HEK293 (cell line): ENCODE measurements around the gene CRTC3.

Experiments used
- CTCF ChIA-PET: fragments of 350-600 bp; formaldehyde crosslinking; extraction: SDS; loops from one replicate; lab custom pipeline; 2021; ENCODE audit warnings: antibody characterized with exemption; lab: Yijun Ruan, JAX
- POLR2A ChIA-PET: fragments of 300-600 bp; formaldehyde crosslinking; extraction: SDS; loops from one replicate; lab custom pipeline; 2020; ENCODE audit warnings: antibody characterized with exemption, inconsistent platforms; lab: Yijun Ruan, JAX
- H3K27ac ChIP-seq: fragments of 200-500 bp; sonication (Bioruptor generic); 2 replicates; pipeline ENCODE4 v1.5.1; 2014; ENCODE audit warnings: low read depth, low read length, control low read depth, inconsistent platforms; ENCODE audit errors: extremely low read depth
- H3K36me3 ChIP-seq, 2 experiments: fragments of 200-500 bp in 1 of 2; sonication (Bioruptor generic) in 1 of 2; 1 replicate in 1 of 2; 2 replicates in 1 of 2; pipeline ENCODE4 v1.5.1; 2014 to 2017; ENCODE audit warnings: inconsistent platforms in 2 of 2, low read length in 2 of 2; ENCODE audit not compliant: control insufficient read depth in 2 of 2, insufficient read depth in 1 of 2
- H3K4me1 ChIP-seq: fragments of 200-500 bp; sonication (Bioruptor generic); 2 replicates; pipeline ENCODE4 v1.5.1; 2014; ENCODE audit warnings: mild to moderate bottlenecking, low read length, inconsistent platforms; ENCODE audit not compliant: control insufficient read depth, insufficient read depth
- H3K4me3 ChIP-seq: 2 replicates; pipeline ENCODE4 v1.5.1; 2011; ENCODE audit warnings: low read depth, mild to moderate bottlenecking, control low read depth, low read length, moderate library complexity
- H3K9me3 ChIP-seq: fragments of 200-500 bp; sonication (Bioruptor generic); 2 replicates; pipeline ENCODE4 v1.5.1; 2014; ENCODE audit warnings: low read depth, low read length, inconsistent platforms; ENCODE audit not compliant: control insufficient read depth, insufficient read depth
- BCL6B ChIP-seq: fragments of 450-650 bp; formaldehyde crosslinking; IDR thresholded peaks from 2 replicates; pipeline ENCODE4 v1.5.1; 2017; ENCODE audit warnings: missing biosample characterization, missing genetic modification characterization
- KLF1 ChIP-seq: fragments of 450-650 bp; formaldehyde crosslinking; IDR thresholded peaks from 2 replicates; pipeline ENCODE4 v1.5.1; 2016; ENCODE audit warnings: missing biosample characterization, missing genetic modification characterization
- SCRT1 ChIP-seq: fragments of 450-650 bp; formaldehyde crosslinking; IDR thresholded peaks from 2 replicates; pipeline ENCODE4 v1.5.1; 2016; ENCODE audit warnings: missing biosample characterization, missing genetic modification characterization, borderline replicate concordance
- SETDB1 ChIP-seq: IDR thresholded peaks from one replicate; pipeline ENCODE4 v1.6.1; 2017; ENCODE audit warnings: mild to moderate bottlenecking, low read length, moderate library complexity, mixed read lengths; ENCODE audit not compliant: insufficient read length
- SP2 ChIP-seq: fragments of 450-650 bp; formaldehyde crosslinking; IDR thresholded peaks from 2 replicates; pipeline ENCODE4 v1.5.1; 2016; ENCODE audit warnings: missing biosample characterization, missing genetic modification characterization
- ZBTB17 ChIP-seq: fragments of 450-650 bp; formaldehyde crosslinking; IDR thresholded peaks from 2 replicates; pipeline ENCODE4 v1.5.1; 2016; ENCODE audit warnings: missing biosample characterization, missing genetic modification characterization
- ZFP69B ChIP-seq: fragments of 450-650 bp; formaldehyde crosslinking; IDR thresholded peaks from 2 replicates; pipeline ENCODE4 v1.5.1; 2016; ENCODE audit warnings: missing biosample characterization, missing genetic modification characterization
- ZNF138 ChIP-seq: fragments of 450-650 bp; formaldehyde crosslinking; IDR thresholded peaks from 2 replicates; pipeline ENCODE4 v1.5.1; 2016; ENCODE audit warnings: missing biosample characterization, missing genetic modification characterization, borderline replicate concordance
- ZNF280D ChIP-seq: fragments of 450-650 bp; formaldehyde crosslinking; IDR thresholded peaks from 2 replicates; pipeline ENCODE4 v1.5.1; 2016; ENCODE audit warnings: missing biosample characterization, missing genetic modification characterization
- ZNF335 ChIP-seq: fragments of 450-650 bp; formaldehyde crosslinking; conservative IDR thresholded peaks from 2 replicates; pipeline ENCODE4 v1.5.1; 2016; ENCODE audit warnings: missing biosample characterization, missing genetic modification characterization
- ZNF350 ChIP-seq: fragments of 450-650 bp; formaldehyde crosslinking; IDR thresholded peaks from 2 replicates; pipeline ENCODE4 v1.5.0; 2017; ENCODE audit warnings: missing biosample characterization, mild to moderate bottlenecking, missing genetic modification characterization
- ZNF366 ChIP-seq: fragments of 450-650 bp; formaldehyde crosslinking; conservative IDR thresholded peaks from 2 replicates; pipeline ENCODE4 v1.5.1; 2016; ENCODE audit warnings: missing biosample characterization, missing genetic modification characterization
- ZNF391 ChIP-seq: fragments of 450-650 bp; formaldehyde crosslinking; IDR thresholded peaks from 2 replicates; pipeline ENCODE4 v1.5.1; 2016; ENCODE audit warnings: low read depth, missing biosample characterization, missing genetic modification characterization, borderline replicate concordance
- ZNF426 ChIP-seq: fragments of 450-650 bp; formaldehyde crosslinking; IDR thresholded peaks from 2 replicates; pipeline ENCODE4 v1.5.1; 2017; ENCODE audit warnings: missing biosample characterization, missing genetic modification characterization, mild to moderate bottlenecking, inconsistent platforms, moderate library complexity
- ZNF501 ChIP-seq: fragments of 450-650 bp; formaldehyde crosslinking; IDR thresholded peaks from 2 replicates; pipeline ENCODE4 v1.5.1; 2016; ENCODE audit warnings: missing biosample characterization, missing genetic modification characterization
- ZNF510 ChIP-seq: fragments of 450-650 bp; formaldehyde crosslinking; IDR thresholded peaks from 2 replicates; pipeline ENCODE4 v1.5.1; 2018; ENCODE audit warnings: mild to moderate bottlenecking, missing genetic modification characterization, missing biosample characterization; ENCODE audit not compliant: insufficient replicate concordance
- ZNF530 ChIP-seq: fragments of 450-650 bp; formaldehyde crosslinking; IDR thresholded peaks from 2 replicates; pipeline ENCODE4 v1.5.1; 2016; ENCODE audit warnings: low read depth, missing biosample characterization, missing genetic modification characterization
- ZNF596 ChIP-seq: fragments of 450-650 bp; IDR thresholded peaks from 2 replicates; pipeline ENCODE4 v1.5.0; 2018; ENCODE audit warnings: missing biosample characterization, mild to moderate bottlenecking, missing genetic modification characterization, moderate library complexity
- ZNF600 ChIP-seq: fragments of 450-650 bp; formaldehyde crosslinking; IDR thresholded peaks from 2 replicates; pipeline ENCODE4 v1.5.1; 2016; ENCODE audit warnings: missing biosample characterization, missing genetic modification characterization
- ZNF654 ChIP-seq: fragments of 450-650 bp; formaldehyde crosslinking; IDR thresholded peaks from 2 replicates; pipeline ENCODE4 v1.5.1; 2016; ENCODE audit warnings: low read depth, missing biosample characterization, missing genetic modification characterization
- ZNF660 ChIP-seq: fragments of 450-650 bp; IDR thresholded peaks from 2 replicates; pipeline ENCODE4 v1.5.1; 2018; ENCODE audit warnings: missing biosample characterization, mild to moderate bottlenecking, missing genetic modification characterization
- ZNF670 ChIP-seq: fragments of 450-650 bp; formaldehyde crosslinking; IDR thresholded peaks from 2 replicates; pipeline ENCODE4 v1.5.1; 2016; ENCODE audit warnings: missing biosample characterization, missing genetic modification characterization, low read depth
- ZNF701 ChIP-seq: fragments of 450-650 bp; formaldehyde crosslinking; IDR thresholded peaks from 2 replicates; pipeline ENCODE4 v1.5.1; 2016; ENCODE audit warnings: missing biosample characterization, missing genetic modification characterization
- ZNF791 ChIP-seq: fragments of 450-650 bp; formaldehyde crosslinking; IDR thresholded peaks from 2 replicates; pipeline ENCODE4 v1.5.1; 2016; ENCODE audit warnings: missing biosample characterization, missing genetic modification characterization
- ZSCAN18 ChIP-seq: fragments of 450-650 bp; formaldehyde crosslinking; IDR thresholded peaks from 2 replicates; pipeline ENCODE4 v1.5.1; 2016; ENCODE audit warnings: missing biosample characterization, missing genetic modification characterization
- TF ChIP-seq, protein P1 (sequence below): fragments of 450-650 bp; IDR thresholded peaks from 2 replicates; pipeline ENCODE4 v1.5.1; 2018; ENCODE audit warnings: missing biosample characterization, mild to moderate bottlenecking, missing genetic modification characterization
- TF ChIP-seq, protein P2 (sequence below): fragments of 450-650 bp; formaldehyde crosslinking; IDR thresholded peaks from 2 replicates; pipeline ENCODE4 v1.5.1; 2017; ENCODE audit warnings: missing biosample characterization, missing genetic modification characterization

CRTC3 gene

DNA sequence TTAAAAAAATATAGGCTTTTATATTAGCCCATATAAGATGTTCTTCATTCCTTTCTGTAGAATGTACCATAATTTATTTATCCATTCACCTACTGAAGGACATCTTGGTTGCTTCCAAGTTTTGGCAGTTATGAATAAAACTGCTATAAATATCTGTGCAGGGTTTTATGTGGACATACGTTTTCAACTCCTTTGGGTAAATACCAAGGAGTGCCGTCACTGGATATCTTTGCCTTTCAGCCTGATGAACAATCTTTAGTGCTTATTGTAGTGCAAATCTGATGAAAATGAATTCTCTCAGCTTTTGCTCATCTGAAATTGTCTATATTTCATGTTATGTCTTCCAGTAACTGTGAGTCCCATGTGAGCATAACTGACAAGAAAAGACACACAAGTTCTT, 160.9 kb downstream of the CRTC3 start (continued):
- no peak for TF ChIP-seq ZNF335
- TF ChIP-seq ZNF391 = no peak
- no peak for TF ChIP-seq ZSCAN18 (tag by site-specific recombination)
- TF ChIP-seq SCRT1 = no peak
- TF ChIP-seq, protein P1, sequence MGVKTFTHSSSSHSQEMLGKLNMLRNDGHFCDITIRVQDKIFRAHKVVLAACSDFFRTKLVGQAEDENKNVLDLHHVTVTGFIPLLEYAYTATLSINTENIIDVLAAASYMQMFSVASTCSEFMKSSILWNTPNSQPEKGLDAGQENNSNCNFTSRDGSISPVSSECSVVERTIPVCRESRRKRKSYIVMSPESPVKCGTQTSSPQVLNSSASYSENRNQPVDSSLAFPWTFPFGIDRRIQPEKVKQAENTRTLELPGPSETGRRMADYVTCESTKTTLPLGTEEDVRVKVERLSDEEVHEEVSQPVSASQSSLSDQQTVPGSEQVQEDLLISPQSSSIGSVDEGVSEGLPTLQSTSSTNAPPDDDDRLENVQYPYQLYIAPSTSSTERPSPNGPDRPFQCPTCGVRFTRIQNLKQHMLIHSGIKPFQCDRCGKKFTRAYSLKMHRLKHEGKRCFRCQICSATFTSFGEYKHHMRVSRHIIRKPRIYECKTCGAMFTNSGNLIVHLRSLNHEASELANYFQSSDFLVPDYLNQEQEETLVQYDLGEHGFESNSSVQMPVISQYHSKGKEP = no peak
- TF ChIP-seq ZNF791 (tag by site-specific recombination) = no peak
- no peak for TF ChIP-seq ZNF670 (tag by site-specific recombination)
- TF ChIP-seq ZNF660 = no peak

DNA sequence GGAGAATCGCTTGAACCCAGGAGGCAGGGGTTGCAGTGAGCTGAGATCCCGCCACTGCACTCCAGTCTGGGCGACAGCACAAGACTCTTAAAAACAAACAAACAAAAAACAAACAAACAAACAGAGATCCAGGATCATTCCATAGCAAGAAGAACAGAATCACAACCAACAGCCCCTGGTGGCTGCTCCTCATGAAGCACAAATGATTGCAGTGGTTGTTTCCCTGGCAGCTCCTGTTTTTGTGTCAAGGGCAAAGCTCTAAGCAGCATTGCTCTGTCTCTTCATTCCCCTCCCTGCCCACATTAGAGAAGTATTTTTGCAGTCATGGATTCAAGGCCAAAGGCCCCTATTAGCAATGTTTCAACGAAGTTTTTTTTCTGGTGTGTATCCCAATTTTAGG, 161.6 kb downstream of the CRTC3 start:
- POLR2A ChIA-PET = no interaction called here
- H3K4me3 ChIP-seq = no peak overlapping the region
- no peaks in the 10 kb centered on the region for H3K4me1 ChIP-seq
- no peaks in the 10 kb centered on the region for H3K36me3 ChIP-seq
- no peaks in the 10 kb centered on the region for H3K9me3 ChIP-seq
- CTCF ChIA-PET = no interaction called here
- TF ChIP-seq SP2 (tag by site-specific recombination) (no peak), ZNF366 (no peak), ZNF600 (tag by site-specific recombination) (no peak), ZNF426 (tag by site-specific recombination) (no peak), ZNF510 (no peak), SETDB1 (no peak), ZNF654 (tag by site-specific recombination) (no peak), ZNF350 (tag by site-specific recombination) (no peak), ZNF501 (tag by site-specific recombination) (no peak), KLF1 (tag by site-specific recombination) (no peak), BCL6B (tag by site-specific recombination) (no peak)
- H3K27ac ChIP-seq = no peak overlapping the region

DNA sequence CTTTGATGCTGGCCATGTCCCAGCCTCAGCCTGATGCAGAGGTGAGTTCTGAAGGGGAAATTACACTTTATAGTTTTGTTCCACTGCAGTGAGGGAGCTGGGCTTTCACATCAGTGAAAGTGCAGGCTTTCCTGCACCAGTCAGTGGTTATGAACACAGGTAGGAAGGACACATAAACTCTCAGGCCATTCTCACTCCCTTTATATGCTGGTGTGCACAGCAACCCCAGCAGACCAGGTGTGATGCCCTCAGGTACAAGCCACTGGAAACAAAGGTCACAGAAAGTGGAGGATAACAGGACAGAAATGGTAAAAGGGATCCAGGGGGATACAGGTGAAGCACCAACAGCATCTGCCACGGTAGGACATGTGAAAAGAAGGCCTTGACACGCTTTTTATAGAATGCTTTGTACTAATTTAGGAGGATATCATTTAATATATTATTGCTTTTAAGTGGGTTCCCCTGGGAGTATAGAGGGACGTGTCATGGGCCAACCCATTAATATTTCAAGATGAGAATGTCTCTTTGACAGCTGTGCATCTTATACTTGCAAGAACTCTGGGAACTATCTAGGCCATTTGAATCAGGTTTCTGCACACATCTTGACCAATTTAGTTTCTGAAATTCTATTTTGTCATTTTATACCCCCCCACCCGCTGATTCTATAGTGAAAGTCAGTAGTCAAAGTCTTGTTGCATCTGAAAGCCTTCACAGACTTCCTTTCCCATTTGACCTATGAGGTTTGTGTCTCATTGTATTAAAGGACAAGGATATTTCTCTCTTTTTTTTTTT, 162.5 kb downstream of the CRTC3 start:
- Histone ChIP-seq H3K27ac (no peak overlapping the region), H3K36me3 (no peaks in the 10 kb centered on the region), H3K4me1 (no peaks in the 10 kb centered on the region), H3K4me3 (no peak overlapping the region), H3K9me3 (no peaks in the 10 kb centered on the region)
- ChIA-PET POLR2A (interaction anchor here (0.5 kb wide), 1 partner anchor 94 kb away, joined by 3 read pairs; no protein-coding TSS in a partner anchor), CTCF (interaction anchor here (0.7 kb wide), 1 partner anchor 544 kb away, joined by 6 read pairs; no protein-coding TSS in a partner anchor)
- TF ChIP-seq ZFP69B (tag by site-specific recombination) (no peak), ZNF530 (tag by site-specific recombination) (no peak), ZNF335 (no peak), ZNF596 (tag by site-specific recombination) (no peak), ZNF280D (no peak), ZNF701 (no peak), ZBTB17 (tag by site-specific recombination) (no peak), ZNF138 (tag by site-specific recombination) (no peak)
- TF ChIP-seq, protein P2, sequence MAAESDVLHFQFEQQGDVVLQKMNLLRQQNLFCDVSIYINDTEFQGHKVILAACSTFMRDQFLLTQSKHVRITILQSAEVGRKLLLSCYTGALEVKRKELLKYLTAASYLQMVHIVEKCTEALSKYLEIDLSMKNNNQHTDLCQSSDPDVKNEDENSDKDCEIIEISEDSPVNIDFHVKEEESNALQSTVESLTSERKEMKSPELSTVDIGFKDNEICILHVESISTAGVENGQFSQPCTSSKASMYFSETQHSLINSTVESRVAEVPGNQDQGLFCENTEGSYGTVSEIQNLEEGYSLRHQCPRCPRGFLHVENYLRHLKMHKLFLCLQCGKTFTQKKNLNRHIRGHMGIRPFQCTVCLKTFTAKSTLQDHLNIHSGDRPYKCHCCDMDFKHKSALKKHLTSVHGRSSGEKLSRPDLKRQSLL (tag by site-specific recombination) = no peak
